Breast epithelium (tissue), 4 donors: ENCODE data around the gene HDC. TPM values are rescaled to one million over a fixed set of nuclear protein-coding genes. Genes with fewer than 3 reads are reported as not detected.

Experiments
- DNase-seq, 2 donors: peaks; one replicate each; pipeline ENCODE4 v3.0.0-alpha.2; 2019; ENCODE audit warnings: low spot score in 2 of 2
- H3K27ac ChIP-seq, 2 donors: fragments of 200-600 bp; sonication (generic) in 1 of 2; one replicate each; pipeline ENCODE4 v1.5.1; 2016 to 2019; ENCODE audit warnings: mild to moderate bottlenecking in 1 of 2
- H3K27me3 ChIP-seq, 2 donors: fragments of 200-600 bp; sonication (generic) in 1 of 2; one replicate each; pipeline versions ENCODE4 v1.5.1 to v1.6.0; 2017 to 2019; ENCODE audit warnings: control low read depth in 1 of 2, mild to moderate bottlenecking in 1 of 2
- H3K36me3 ChIP-seq: fragments of 200-600 bp; one replicate; pipeline ENCODE4 v1.5.1; 2019
- H3K4me1 ChIP-seq, 2 donors: fragments of 200-600 bp; sonication (generic); one replicate each; pipeline ENCODE4 v1.5.1; 2016 to 2019; ENCODE audit warnings: control low read depth in 1 of 2
- H3K4me3 ChIP-seq, 3 donors: fragments of 200-600 bp; sonication (generic); 1 replicate in 2 of 3; 2 replicates in 1 of 3; pipeline ENCODE4 v1.5.1; 2016 to 2019; ENCODE audit warnings: mild to moderate bottlenecking in 3 of 3, moderate library complexity in 2 of 3
- H3K9me3 ChIP-seq, 2 donors: fragments of 200-600 bp; sonication (generic) in 1 of 2; one replicate each; pipeline ENCODE4 v1.5.1; 2016 to 2019; ENCODE audit warnings: control low read depth in 1 of 2
- POLR2A ChIP-seq: fragments of 450-650 bp; IDR thresholded peaks from one replicate; pipeline ENCODE4 v1.6.1; 2016; ENCODE audit warnings: antibody characterized with exemption, mild to moderate bottlenecking, moderate library complexity
- POLR2AphosphoS5 ChIP-seq, 3 donors: sonication (generic); formaldehyde crosslinking; IDR thresholded peaks; one replicate each; pipeline ENCODE4 v1.6.1; 2017; ENCODE audit warnings: antibody characterized with exemption in 3 of 3
- intact Hi-C: fragments of 100-400 bp; cut with DNase I; formaldehyde crosslinking; loops from one replicate; pipeline ENCODE4 v1.15.1; 2023; ENCODE audit warnings: low total_unique reads
- total RNA-seq, 3 donors: library from RNA; depleted of rRNA; stranded (reverse); fragments of >200 nt; gene quantifications; one replicate each; pipeline ENCODE4 v1.1.0, GENCODE V29; 2016
- TF ChIP-seq, protein P1 (sequence below), 3 donors: fragments of 450-650 bp; IDR thresholded peaks; one replicate each; pipeline ENCODE4 v1.5.1; 2016 to 2017; ENCODE audit warnings: antibody characterized with exemption in 3 of 3, mild to moderate bottlenecking in 3 of 3, moderate library complexity in 3 of 3

HDC gene
- total RNA-seq, 3 donors from 2014 or later = 1.0 to 11.0 TPM; not detected in 1

DNA sequence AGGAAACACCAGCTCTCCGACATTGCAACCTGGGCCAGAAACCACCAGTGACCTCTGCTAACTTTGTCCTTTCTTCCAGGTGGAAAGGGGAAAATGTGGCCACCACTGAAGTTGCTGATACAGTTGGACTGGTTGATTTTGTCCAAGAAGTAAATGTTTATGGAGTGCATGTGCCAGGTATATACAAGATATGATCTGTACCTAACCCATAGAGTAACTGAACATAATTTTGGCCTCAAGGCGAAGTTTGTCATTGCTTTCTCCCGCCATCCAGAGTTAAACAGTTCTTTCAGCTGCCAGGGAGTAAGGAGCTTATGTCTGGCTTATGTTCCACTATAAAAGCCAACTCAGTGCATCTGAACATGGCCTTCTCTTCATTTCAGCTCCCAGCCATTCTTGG lies 36.7 kb downstream of the HDC start:
- intact Hi-C loops = no loop called here
- Histone ChIP-seq H3K9me3 (no peaks in the 10 kb centered on the region), H3K27ac (no peak overlapping the region)

DNA sequence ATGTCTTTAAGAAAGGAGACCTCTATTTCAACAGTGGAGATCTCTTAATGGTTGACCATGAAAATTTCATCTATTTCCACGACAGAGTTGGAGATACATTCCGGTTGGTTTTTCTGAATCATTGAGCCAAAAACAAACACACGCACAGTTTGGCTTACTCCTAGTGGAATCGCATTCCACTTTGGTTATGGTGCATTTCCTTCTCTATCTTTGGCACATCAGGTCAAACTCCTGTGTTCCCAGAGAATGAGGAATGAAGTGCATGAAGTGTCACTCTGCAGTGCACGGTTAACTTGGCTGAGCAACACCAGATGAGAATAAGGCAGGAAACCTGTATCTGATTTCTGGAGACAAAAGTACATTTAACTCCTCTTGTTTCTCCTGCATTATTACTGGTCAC lies 38.5 kb downstream of the HDC start:
- H3K4me1 ChIP-seq = no peaks in the 10 kb centered on the region
- no peak for DNase-seq

More for the DNA sequence above, 36.7 kb downstream of the HDC start:
- no peaks in the 10 kb centered on the region for H3K27me3 ChIP-seq
- TF ChIP-seq, protein P1, sequence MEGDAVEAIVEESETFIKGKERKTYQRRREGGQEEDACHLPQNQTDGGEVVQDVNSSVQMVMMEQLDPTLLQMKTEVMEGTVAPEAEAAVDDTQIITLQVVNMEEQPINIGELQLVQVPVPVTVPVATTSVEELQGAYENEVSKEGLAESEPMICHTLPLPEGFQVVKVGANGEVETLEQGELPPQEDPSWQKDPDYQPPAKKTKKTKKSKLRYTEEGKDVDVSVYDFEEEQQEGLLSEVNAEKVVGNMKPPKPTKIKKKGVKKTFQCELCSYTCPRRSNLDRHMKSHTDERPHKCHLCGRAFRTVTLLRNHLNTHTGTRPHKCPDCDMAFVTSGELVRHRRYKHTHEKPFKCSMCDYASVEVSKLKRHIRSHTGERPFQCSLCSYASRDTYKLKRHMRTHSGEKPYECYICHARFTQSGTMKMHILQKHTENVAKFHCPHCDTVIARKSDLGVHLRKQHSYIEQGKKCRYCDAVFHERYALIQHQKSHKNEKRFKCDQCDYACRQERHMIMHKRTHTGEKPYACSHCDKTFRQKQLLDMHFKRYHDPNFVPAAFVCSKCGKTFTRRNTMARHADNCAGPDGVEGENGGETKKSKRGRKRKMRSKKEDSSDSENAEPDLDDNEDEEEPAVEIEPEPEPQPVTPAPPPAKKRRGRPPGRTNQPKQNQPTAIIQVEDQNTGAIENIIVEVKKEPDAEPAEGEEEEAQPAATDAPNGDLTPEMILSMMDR (IDR thresholded peaks at IDR 0.05) = no peak
- no peak for TF ChIP-seq POLR2AphosphoS5 (IDR thresholded peaks at IDR 0.05)
- no peak for TF ChIP-seq POLR2A
- DNase-seq = no peak
- H3K4me3 ChIP-seq = no peak overlapping the region
- H3K4me1 ChIP-seq = no peaks in the 10 kb centered on the region
- H3K36me3 ChIP-seq = no peaks in the 10 kb centered on the region

DNA sequence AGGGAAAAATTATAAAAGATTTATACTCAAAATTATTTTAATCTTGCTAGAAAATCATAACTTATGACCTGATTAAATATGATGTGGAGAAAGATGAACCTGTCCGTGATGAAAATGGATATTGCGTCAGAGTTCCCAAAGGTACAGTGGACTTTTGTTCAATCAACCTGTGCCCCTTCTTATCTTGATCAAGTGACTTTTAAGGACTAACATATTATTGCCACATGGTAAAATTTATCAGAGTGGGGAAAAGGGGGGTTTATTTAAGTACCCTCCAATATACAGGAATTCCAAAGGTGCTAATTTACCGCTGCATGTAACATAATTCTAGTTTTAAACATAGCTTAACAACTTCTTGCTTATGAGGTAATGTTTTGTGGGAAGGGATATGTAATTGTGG lies 39.6 kb downstream of the HDC start:
- Histone ChIP-seq H3K4me1 (no peaks in the 10 kb centered on the region), H3K9me3 (no peaks in the 10 kb centered on the region), H3K4me3 (no peak overlapping the region), H3K27me3 (no peaks in the 10 kb centered on the region), H3K27ac (no peak overlapping the region), H3K36me3 (no peaks in the 10 kb centered on the region)
- intact Hi-C loops = no loop called here
- DNase-seq = no peak
- TF ChIP-seq, protein P1 (IDR thresholded peaks at IDR 0.05) = no peak
- TF ChIP-seq POLR2AphosphoS5 (IDR thresholded peaks at IDR 0.05) = no peak

More for the DNA sequence above, 38.5 kb downstream of the HDC start:
- Histone ChIP-seq H3K27ac (no peak overlapping the region), H3K27me3 (no peaks in the 10 kb centered on the region), H3K36me3 (no peaks in the 10 kb centered on the region), H3K9me3 (no peaks in the 10 kb centered on the region), H3K4me3 (no peak overlapping the region)
- intact Hi-C loops = no loop called here
- TF ChIP-seq, protein P1 (IDR thresholded peaks at IDR 0.05) = no peak
- no peak for TF ChIP-seq POLR2A
- no peak for TF ChIP-seq POLR2AphosphoS5 (IDR thresholded peaks at IDR 0.05)

DNA sequence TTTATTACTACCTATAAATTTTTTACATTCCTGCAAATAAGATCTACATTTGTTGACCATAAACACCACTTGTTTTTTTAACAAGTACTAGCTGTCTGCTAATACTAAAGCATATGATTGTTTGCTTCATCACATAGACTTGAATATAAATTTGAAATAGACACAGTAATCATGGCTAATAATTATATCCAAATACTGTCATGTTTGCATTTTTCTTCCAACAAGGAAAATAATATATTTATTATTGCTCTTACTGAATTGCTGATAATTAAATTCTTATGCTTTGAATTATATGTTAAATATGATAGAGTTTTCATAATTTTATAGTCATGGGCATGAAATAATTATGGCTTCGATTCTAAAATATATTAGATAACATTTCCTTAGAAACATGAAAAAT lies 40.5 kb downstream of the HDC start:
- intact Hi-C loops = no loop called here
- H3K4me1 ChIP-seq = no peaks in the 10 kb centered on the region
- H3K27me3 ChIP-seq = no peaks in the 10 kb centered on the region
- no peak overlapping the region for H3K27ac ChIP-seq
- no peaks in the 10 kb centered on the region for H3K36me3 ChIP-seq
- H3K9me3 ChIP-seq = no peaks in the 10 kb centered on the region
- TF ChIP-seq POLR2AphosphoS5 (IDR thresholded peaks at IDR 0.05) (no peak), POLR2A (no peak)
- DNase-seq = no peak
- no peak overlapping the region for H3K4me3 ChIP-seq

DNA sequence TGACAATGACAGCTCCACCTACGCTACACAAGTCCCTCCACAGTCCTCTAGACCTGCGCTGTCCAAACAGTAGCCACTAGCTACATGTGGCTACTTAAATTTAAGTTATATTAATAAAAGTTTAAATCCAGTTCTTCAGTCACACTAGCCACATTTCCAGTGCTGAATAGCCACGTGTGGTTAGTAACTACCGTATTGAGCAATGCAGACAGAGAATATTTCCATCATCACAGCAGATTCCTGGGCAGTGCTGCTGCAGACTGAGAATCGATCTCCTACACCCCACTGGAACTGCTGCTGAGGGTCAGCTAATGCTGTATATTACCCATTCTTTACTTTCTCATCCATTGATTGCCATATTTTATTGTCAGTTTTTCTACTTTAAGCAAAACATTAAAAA lies 40.9 kb downstream of the HDC start:
- intact Hi-C loops = no loop called here
- DNase-seq = no peak
- Histone ChIP-seq H3K4me3 (no peak overlapping the region), H3K36me3 (no peaks in the 10 kb centered on the region), H3K27ac (no peak overlapping the region), H3K4me1 (no peaks in the 10 kb centered on the region), H3K9me3 (no peaks in the 10 kb centered on the region), H3K27me3 (no peaks in the 10 kb centered on the region)
- TF ChIP-seq POLR2AphosphoS5 (IDR thresholded peaks at IDR 0.05) = no peak
- TF ChIP-seq POLR2A = no peak
- TF ChIP-seq, protein P1 (IDR thresholded peaks at IDR 0.05) = no peak

DNA sequence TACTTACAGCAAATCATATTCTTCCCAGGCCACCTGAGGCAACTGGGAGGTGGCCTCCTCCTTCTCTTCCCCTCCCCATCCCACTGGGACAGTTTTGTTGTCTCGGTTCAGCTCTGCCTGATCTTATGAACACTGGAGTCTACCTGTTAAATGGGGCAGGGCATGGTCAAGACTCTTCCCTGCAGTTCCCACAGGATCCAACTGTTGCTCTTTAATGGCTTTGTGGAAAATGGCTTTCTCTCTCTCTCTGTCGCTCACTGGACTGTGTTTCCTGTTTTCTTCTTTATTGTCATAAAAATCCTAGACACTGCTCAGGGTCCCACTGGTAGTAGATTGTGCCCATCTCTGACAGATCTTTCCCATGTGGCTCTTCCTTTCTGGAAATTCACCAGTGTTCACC lies 43.3 kb downstream of the HDC start:
- no peak for TF ChIP-seq POLR2AphosphoS5 (IDR thresholded peaks at IDR 0.05)
- TF ChIP-seq POLR2A = no peak
- TF ChIP-seq, protein P1 (IDR thresholded peaks at IDR 0.05) = no peak

More for the DNA sequence above, 43.3 kb downstream of the HDC start:
- intact Hi-C loops = no loop called here
- Histone ChIP-seq H3K27ac (no peak overlapping the region), H3K9me3 (no peaks in the 10 kb centered on the region), H3K4me3 (no peak overlapping the region), H3K4me1 (no peaks in the 10 kb centered on the region), H3K27me3 (no peaks in the 10 kb centered on the region), H3K36me3 (no peaks in the 10 kb centered on the region)
- no peak for DNase-seq
